Peyer's patch (tissue), 4 donors: Measurements from ENCODE around the gene GSTO2.

Experiments used
- POLR2A ChIP-seq, 2 donors: fragments of 450-650 bp; IDR thresholded peaks; one replicate each; pipeline ENCODE4 v1.5.1; 2017; ENCODE audit warnings: antibody characterized with exemption in 2 of 2, mild to moderate bottlenecking in 2 of 2, moderate library complexity in 2 of 2
- TF ChIP-seq, protein P1 (sequence below), 6 experiments: fragments of 450-650 bp in 4 of 6; fragments of 200-600 bp in 2 of 6; sonication (generic) in 1 of 6; IDR thresholded peaks; one replicate each; pipeline ENCODE4 v1.5.1; 2017 to 2019; ENCODE audit warnings: antibody characterized with exemption in 6 of 6, mild to moderate bottlenecking in 3 of 6, moderate library complexity in 1 of 6

DNA sequence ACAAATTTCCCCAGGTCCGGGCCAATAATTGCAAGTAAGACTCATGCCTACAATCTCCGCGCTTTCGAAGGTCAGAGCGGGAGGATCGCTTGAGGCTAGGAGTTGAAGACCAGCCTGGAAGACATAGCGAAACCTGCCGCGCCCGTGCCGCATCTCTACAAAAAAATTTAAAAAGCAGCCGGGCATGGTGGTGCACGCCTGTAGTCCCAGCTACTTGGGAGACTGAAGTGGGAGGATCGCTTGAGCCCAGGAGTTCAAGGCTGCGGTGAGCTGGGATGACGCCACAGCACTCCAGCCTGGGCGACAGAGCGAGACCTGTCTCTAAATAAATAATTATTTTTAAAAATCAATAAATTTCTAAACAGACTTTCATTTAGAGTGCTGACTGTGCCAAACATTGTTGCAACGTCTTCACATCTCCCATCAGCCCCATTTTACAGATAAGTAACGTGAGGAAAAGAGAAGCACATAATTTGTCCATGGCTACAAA lies 36.3 kb upstream of the GSTO2 start:
- TF ChIP-seq, protein P1, sequence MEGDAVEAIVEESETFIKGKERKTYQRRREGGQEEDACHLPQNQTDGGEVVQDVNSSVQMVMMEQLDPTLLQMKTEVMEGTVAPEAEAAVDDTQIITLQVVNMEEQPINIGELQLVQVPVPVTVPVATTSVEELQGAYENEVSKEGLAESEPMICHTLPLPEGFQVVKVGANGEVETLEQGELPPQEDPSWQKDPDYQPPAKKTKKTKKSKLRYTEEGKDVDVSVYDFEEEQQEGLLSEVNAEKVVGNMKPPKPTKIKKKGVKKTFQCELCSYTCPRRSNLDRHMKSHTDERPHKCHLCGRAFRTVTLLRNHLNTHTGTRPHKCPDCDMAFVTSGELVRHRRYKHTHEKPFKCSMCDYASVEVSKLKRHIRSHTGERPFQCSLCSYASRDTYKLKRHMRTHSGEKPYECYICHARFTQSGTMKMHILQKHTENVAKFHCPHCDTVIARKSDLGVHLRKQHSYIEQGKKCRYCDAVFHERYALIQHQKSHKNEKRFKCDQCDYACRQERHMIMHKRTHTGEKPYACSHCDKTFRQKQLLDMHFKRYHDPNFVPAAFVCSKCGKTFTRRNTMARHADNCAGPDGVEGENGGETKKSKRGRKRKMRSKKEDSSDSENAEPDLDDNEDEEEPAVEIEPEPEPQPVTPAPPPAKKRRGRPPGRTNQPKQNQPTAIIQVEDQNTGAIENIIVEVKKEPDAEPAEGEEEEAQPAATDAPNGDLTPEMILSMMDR (IDR thresholded peaks at IDR 0.05), result no peak
- no peak for TF ChIP-seq POLR2A (IDR thresholded peaks at IDR 0.05)
